ENCODE data around the gene PID1.

The PID1 gene

DNA sequence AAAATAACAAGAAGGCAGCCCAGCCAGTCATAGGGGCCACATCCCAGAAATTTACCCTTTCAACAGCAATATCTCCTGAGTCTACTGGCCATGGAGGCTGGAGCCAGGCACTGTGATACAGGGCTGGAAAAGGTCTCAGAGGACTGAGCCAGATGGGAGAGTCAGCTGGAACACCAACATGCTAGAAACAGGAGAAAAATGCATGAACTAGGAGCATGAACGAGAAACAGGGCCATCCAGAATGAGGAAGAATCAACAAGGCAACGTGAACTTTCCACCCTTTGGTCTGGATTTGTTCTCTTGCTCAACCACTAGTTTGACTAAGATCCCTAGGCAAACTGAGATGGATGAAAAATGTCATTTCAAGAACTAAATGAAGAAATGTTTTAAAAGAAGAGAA, 13.1 kb downstream of the PID1 start:
- DNase-seq, result no peak

DNA sequence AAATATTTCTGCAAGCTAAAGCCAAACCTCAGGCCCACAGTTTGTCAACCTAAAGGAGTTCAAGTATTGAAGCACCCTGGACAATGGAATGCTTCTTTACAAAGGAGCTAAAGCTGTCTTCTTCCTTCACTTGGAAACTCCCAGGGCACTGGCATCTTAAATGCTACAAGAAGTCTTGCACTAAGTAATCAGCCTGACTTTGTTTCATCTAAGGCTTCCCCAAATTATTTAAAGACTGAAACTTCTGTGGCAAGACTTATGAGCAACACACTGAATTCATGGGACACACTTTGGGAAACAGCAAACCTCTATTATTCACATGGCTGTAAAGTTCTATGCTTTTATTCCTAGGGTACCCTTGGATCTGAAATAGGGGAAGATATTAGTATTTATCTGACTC, 14.7 kb downstream of the PID1 start:
- DNase-seq, result no peak

DNA sequence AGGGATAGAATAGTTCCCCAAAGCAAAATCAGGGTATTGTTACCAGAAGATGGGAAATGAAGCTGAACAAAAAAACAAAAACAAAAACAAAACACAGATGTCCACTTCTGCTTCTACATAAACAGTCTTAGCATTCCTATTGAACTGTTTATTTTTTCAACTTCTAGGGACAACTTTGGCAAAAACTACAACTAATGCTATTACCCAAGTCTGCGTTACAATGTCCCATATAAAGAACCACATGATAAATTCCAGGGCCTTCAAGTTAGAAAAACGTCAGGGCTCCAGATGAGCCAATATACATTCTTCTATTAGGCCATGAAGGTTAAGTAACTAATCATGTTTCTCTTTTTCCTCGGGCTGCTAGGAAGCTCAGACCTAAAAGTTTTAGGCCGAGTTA, 16.9 kb downstream of the PID1 start:
- DNase-seq, result no peak

DNA sequence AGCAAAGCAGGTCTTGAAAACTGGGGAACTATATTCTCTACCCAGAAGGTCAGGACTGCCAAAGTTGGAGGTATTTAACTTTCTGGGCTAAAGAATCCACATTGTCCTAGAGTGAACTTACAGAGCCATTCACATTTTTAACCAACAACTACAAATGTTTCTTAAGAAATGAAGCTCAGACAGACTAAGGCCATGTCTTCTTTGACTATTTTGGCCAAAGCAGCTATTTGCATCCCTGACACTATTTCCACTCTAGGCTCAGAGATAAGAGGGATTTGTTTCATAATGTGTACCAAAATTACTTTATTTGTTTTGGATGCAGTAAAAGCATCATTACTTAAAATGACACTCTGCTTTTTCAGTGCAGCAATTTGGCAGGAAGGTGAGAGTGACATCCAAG, 18.1 kb downstream of the PID1 start:
- no peak for DNase-seq

DNA sequence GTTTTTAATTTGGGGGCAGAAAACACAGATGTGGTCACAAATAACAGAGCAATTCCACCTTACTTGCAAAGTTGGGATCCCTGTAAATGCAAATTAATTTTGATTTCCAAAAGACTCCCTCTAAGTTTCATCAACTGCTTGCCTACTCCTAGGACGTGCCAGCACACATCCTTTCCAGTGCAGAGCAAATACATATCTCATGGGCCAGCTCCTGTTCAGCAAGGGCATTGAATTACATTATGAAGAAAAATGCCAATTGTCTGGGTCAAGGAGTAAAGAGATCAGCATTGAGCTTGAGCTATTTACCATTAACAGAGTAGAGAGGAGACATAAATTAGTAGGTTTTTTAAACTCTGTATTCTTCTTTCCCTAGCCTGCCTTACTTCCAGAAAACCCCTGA, 18.8 kb downstream of the PID1 start:
- no peak for DNase-seq

DNA sequence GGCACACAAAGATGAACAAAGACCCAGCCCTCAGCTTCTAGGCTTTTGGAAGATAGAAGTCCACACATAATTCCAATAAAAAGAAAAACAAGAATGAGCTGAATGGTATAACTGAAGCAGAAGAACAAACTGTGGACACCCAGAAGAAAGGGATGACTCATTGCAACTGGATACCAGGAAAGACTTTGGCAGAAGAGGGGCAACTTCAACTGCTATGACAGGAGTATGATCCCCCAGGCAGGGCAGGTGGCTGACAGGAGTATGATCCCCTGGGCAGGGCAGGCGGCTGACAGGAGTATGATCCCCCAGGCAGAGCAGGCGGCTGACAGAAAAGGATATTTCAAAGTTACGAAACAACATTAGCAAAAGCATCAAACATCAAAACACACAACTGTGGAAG, 21.6 kb downstream of the PID1 start:
- DNase-seq, result no peak

DNA sequence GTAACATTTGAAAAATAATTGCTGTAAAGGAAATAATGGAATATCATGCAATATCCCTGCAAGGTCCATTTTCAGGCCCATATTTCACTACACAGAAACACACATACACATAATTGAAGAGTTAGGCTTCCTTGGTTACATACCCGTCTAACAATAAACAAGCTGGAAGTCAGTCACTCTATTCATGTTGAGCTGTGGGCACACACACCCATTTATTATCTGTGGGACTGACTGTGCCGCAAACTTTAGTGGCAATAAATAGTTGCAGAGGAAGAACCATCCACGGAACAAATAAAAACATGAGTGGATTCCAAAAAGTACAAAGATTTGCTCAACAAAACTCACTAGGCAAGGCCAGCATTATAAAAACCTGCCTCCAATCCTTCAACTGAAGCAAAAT, 24.8 kb downstream of the PID1 start:
- DNase-seq, result no peak

DNA sequence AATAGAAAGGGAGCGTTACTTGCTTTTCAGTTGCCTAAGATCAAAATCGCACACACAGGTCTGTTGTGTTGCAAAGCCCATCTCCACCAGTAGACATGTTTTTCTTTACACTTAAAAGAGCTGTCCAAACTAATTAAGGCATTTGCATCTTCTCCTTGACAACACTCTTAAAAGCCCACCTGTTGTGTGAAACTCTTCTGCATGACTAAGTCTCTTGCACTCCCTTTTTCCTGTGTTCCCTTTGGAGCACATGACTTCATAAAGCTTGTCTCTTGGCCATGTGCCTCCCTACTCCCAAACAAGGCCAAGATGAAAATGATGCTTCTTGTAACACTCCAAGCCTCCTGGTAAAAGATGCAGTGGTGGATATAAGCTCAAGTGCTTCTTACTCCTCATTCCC, 26.1 kb downstream of the PID1 start:
- DNase-seq, result peak; percentile 39

DNA sequence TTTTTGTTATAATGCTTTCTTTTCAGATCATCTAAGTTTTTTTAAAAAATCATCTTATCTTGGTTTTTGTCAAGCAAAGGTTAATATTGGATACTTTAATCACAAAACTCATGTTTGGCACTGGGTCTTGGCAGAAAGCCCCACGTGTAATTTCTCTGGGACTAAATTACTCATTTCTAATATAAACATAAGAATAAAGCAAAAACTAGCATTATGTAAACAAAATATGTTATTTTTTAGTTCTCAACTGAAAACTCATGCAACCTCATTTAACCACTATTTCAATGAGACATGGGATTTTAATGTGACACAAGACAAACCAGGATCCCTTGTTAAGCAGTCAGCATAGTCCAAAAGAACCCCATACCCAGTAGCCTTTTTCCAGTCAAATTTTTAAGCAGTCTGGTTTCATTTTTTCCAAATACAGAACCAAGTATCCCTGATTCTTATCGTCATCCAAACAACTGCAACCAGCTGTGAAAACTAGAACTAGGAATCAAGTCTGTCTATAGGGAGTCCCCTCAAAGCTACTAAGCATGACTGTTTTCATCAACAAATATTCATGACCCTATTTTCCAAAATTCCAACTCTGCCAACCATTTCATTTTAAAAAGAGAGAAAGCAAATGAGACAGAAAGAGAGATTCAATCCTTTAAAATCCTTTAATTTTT, 27.1 kb downstream of the PID1 start:
- peak; percentile 63 for DNase-seq

DNA sequence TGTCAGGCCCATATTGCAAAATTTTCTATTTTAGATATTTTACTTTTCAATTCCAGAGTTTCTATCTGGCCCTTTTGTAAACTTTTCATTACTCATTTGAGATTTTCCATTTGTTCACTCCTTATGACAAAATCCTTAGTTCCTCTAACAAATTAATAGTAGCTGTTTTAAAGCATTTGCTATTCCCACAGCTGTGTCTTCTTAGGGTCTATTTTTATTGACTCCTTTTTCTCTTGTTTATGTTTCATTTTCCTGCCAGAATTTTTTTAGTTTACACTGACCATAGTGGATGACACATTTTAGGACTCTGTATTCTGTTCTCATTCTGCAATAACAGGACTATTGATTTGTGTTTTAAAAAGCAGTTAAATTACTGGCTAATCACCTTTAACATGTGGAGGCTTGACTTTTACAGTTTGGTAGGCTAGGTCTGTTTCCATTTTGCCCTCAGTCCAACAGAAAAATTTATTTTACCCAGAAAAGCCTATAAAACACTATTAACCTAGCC, 30.0 kb downstream of the PID1 start:
- DNase-seq, result no peak

DNA sequence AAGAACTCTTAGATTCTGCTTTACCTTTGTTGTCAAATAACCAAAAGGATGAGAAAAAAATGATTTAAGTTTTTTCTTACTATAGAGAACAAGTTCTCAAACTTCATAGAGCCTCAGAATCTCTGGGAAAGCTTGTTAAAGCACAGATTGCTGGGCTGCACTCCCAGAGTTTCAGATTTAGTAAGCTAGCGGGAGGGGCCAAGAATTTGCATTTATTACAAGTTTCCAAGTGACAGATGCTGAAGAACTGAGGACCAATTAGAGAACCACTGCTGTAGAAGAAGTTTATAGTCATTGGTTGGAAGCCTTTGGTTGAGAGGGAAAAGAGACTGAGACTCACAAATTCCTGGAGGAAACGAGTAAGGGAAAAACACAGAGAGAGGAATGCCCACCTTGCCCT, 32.1 kb downstream of the PID1 start:
- no peak for DNase-seq

DNA sequence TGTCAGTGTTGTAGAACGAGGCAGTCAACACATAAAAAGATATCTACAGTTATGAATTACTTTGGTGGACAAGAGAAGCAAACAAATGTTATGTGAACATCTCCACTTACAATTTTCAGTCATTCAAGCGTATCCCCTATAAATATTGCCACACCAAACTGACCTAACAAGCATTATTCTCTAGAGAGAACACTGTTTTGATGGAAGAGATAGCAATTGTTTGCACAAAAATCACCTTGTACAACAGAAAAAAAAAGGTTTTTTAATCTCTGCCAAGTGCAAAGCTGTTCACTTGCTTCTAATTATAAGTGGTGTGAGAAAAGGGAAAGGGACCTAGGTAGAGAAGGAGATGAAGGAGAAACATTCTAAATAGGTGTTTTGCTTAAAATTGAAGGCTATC, 33.8 kb downstream of the PID1 start:
- no peak for DNase-seq

DNA sequence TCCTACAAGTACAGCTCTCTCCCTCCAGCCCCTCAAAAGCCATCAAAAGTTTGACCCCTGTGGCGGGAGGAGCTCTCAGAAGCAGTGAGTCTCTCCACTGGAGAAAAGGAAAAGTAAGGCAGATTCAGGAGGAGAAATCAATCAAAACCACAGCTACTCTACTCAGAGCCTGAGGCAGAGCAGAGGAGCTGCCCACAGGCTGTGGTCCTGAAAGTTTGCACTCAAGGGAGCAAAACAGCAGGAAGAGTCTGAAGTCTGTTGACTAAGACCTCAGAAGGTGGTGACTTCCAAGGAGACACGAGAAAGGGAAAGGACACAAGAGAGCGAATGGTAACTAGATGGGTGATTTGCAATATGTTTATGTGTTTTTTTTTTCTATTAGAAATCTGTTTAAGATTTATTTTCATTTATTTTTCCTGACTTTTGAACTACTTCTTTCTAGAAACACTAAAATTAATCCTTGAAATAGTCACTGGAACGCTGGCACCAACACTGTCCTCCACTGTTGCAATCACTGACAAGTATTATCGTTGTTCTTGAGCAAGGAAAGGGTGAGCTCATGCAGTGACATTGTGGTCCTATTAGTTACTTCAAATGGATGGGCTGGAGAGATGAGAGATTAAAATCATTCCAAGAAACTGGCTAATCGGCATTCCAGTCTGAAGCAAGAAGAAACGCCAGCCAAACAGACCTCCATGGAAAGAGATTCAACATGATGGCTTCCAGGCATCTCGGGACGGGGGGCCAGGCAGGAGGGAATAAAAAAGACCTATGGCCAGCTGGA, 35.8 kb downstream of the PID1 start:
- no peak for DNase-seq

DNA sequence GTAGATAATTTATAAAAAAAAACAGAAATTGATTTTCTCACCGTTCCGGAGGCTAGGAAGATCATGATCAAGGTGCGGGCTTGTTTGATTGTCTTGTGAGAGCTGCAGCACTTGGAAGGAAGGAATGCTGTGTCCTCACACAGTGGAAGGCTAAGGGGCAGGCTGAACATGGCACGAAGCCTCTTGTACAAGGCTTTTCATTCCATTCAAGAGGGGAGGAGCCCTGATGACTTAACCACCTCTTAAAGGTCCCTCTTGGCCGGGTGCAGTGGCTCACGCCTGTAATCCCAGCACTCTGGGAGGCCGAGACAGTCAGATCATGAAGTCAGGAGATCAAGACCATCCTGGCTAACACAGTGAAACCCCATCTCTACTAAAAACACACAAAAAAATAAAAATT, 39.2 kb downstream of the PID1 start:
- no peak for DNase-seq

DNA sequence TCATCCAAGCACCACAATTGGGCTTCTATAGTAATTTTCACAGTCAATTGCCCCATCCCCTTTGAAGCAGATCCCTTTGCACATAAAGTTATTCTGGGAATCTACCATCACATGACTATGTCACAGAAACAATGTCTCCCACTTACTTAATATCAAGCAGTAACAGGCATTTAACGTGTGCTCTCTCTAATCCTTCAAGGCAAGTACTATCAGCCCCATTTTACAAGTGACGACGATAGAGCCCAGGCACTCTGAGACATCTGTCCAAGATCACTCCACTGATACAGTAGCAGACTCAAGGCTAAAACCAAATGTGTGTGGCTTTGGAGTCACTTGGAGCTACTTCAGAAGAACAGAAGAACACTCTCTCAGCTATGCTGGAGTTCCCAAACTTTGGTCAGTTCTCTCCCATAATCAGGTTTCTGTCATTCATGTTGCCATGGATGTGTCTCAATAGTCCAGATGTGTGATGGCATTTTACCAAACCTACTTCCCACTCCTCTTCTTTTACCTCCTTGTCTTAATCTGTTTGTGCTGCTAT, 39.7 kb downstream of the PID1 start:
- no peak for DNase-seq

DNA sequence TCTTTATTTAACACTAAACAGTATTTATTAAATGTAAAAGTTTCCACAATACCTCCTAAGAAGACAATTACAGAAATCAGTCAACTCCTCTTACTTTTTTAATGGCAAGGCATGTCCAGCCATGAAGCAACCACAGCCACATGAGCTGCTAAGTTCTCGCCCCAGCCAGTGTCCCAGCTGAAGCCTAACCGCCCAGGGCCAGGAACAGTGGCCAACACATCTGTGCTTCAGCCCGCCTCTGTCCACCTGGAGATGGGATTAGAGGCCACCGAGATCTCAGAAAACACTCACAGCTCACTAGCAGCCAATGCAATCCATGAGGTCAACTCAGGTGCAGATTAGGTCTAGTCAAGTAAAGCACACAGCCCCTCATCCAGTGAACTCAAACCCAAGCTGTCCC, 40.2 kb downstream of the PID1 start:
- DNase-seq, result no peak

DNA sequence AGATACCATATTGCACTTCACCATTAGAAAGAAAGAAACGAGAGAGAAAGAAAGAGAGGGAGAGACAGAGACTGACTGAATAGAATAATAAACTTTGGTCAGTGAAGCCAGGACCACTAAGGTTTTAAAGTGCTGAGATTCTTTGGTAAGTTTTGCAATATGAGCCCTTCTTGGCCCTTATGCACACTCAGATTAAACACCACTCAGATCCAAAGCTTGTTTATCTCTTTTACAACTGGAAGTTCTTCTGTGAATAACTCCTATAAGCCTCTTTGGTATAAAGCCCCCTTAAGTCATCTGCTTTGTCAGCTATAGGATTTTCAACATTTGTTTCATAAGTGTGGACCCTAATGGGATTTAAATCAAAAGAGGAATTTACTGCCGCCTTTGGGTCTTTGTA, 40.8 kb downstream of the PID1 start:
- DNase-seq, result no peak

DNA sequence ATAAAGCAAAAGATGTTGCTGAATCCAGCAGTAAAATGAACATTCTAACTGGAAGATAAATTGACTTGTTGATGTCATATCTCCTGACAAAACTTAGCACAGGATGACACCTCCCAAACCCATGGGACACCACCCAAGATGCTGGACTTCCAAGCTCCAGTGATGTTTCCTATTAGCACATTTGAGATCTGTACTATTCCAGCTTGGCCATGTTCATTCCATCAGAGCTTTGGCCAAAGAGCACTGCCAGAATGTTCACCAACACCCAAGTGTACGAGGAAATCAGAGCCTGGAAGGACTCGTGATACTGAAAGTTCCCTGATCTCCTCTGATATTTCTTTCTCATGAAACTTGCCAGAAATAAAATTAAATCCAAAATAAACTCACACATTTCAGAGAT, 44.7 kb downstream of the PID1 start:
- no peak for DNase-seq

DNA sequence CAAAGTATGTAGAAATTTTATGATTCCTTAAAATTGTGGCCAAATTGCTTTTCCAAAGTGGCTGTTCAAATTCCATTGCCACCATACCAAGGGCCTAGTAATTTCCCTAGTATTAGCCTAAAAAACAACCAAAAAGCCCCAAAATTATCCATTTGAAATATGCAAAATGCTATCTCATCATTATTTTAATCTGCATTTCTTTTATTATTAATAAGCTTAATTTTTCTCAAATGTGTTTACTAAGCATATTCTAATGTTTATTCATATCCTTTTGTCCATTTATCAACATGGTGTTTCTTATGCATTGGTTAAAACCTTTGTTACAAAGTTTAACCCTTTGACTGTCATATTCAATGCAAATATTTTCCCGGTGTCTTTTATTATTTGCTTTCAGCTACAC, 48.0 kb downstream of the PID1 start:
- DNase-seq, result no peak

DNA sequence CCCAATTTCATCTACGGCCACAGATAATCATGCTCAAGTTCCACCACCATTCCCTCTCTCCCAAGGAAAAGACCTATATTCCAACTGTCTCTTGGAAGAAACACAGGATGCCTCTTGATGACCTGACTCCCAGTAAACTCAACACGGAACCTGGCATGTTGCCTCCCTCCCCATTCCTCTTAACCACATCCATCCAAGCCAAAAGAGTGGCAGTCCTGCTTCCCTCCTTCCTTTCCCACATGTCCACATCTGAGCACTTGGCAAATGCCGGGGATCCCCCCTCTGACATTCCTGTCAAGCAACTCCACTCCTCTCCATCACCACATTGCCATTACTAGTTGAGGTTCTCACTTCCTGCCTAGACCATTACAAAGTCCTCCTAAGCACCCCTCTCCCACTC, 49.4 kb downstream of the PID1 start:
- DNase-seq, result no peak

DNA sequence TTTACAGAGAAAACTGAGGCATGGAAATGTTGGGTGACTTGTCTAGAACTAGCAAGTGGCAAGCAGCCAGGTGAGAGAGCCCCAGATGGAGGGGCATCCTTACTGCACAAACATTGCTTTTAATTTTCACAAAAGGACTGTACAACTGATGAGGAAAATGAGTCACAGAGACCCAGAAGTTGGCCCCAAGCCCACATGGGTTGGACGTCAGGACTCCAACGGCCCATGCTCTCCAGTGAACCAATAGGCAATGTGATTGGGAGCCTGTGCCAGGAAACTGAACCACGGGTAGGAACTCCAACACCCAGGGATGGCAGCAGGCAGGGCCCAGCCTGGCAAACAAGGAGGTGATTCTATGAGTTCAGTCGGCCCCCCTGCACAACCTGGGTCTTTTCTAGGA, 50.8 kb downstream of the PID1 start:
- DNase-seq, result no peak

DNA sequence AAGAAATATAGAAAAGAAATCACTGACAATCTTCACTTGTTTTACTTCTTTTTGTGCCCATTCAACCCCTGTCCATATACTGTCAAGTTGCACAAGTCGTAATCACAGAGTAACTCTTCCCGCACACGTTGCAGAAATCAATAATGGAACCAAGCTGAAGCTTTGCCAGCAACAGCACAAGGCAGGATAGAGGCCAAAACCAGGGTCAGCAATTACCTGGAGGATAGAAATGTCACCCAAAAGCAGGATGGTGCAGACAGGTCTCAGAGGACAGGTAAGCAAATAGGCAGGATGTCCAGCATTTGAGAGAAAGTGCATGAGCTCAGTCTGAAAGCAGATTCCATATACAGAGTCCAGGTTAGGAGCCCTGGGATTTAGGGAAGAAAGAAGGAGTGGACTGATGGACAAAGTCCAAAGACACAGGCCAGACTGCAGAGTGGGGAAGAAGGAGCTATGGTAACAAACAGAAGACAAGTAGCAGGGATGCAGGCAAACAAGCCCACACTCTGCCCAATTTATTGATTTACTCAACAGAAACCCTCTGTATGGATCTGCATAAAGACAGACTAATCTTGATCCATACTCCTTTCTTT, 52.7 kb downstream of the PID1 start:
- DNase-seq, result no peak

DNA sequence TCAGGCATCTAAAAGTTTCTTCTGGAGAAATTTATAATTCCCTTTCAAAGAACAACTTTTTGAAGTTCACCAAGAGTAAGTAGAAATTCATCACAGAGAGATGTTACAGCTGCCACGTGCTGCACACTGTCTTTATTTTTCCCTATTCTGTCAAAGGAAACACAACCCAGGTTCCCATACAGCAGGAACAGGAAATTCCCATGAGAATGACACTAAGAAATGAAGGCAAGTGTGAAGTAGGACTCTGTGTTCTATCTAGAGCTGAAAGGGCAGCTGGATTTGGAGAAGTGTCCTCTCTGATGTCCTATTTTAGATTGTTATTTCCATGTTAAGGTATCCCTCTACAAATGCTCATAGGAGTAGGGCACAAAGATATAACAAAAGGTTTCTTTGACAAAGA, 58.8 kb downstream of the PID1 start:
- no peak for DNase-seq

DNA sequence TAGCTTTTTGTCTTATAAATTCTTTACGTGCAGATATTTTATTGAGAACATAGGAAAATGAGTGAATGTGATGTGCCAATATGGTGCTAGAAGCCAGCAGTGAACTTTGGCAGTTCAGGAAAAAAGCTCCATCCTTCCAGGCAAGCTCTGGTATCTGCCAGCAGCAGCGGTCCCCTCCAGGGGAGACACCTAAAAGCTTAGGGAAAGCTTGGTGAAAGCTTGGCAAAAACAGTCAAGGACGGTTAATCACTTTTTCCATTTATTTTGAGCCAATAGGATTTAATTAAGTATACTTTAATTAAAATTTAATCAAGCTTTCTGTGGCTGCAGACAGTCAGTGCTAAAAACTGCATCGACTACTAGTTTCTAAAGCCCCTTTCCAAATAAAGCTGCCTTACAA, 60.4 kb downstream of the PID1 start:
- DNase-seq, result no peak

All from HCEC 1CT (cell line).